Measurements from ENCODE around the gene MYO1F. TPM values are rescaled to one million over a fixed set of nuclear protein-coding genes. Genes with fewer than 3 reads are reported as not detected.

The MYO1F gene
- total RNA-seq, 1 donor from 2014 or later: 0.69 TPM

DNA sequence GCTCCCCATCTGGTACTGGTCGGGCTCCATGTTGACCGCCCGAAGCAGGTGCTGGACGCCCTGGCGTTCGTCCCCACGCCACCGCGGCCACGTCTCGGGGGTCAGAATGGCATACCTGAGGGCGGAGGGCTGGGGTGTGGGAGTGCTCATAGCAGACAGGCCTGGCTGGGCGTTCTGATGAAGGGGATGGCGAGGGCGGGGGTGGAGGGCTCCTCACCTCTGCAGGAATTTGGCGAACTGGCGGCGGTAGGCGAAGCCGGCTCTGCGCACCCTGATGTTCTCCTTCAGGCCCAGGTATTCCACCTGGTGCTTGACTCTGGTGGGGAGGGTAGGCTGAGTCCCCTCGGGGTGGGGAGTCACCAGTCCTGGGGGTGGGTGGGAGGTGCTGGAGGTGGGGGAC lies 41.0 kb downstream of the MYO1F start:
- H3K27ac Mint-ChIP-seq: no peak overlapping the region
- DNase-seq (ENCODE audit: low spot score in 2 of 2, unreplicated experiment in 2 of 2): no peak

DNA sequence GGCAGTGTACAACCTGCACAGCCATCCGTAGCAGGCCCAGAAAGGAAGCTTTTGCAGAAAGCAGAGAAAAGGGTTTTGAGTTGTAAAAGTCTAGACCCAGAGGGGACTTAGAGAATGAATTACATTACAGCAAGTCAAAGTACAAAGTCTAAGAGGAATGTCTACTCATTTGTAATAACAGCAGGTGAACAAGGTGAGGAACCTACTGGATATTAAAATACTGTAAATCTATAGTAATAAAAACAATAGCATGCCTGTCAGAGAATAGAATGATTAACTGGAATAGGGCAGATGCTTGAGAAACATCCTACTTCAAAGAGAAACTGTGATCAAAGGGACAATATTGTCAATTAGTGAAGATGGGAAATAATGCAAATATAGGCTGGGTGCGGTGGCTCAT lies 45.0 kb downstream of the MYO1F start:
- Mint-ChIP-seq H3K27me3 (ENCODE audit: low read depth) (no peaks in the 10 kb centered on the region), H3K36me3 (peaks cover 8% of the 10 kb centered on the region), H3K9me3 (peaks cover 5% of the 10 kb centered on the region), H3K4me1 (peaks cover 8% of the 10 kb centered on the region), H3K4me3 (no peak overlapping the region), H3K27ac (no peak overlapping the region)
- TF ChIP-seq, protein P1, sequence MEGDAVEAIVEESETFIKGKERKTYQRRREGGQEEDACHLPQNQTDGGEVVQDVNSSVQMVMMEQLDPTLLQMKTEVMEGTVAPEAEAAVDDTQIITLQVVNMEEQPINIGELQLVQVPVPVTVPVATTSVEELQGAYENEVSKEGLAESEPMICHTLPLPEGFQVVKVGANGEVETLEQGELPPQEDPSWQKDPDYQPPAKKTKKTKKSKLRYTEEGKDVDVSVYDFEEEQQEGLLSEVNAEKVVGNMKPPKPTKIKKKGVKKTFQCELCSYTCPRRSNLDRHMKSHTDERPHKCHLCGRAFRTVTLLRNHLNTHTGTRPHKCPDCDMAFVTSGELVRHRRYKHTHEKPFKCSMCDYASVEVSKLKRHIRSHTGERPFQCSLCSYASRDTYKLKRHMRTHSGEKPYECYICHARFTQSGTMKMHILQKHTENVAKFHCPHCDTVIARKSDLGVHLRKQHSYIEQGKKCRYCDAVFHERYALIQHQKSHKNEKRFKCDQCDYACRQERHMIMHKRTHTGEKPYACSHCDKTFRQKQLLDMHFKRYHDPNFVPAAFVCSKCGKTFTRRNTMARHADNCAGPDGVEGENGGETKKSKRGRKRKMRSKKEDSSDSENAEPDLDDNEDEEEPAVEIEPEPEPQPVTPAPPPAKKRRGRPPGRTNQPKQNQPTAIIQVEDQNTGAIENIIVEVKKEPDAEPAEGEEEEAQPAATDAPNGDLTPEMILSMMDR (IDR thresholded peaks at IDR 0.05; ENCODE audit: unreplicated experiment): no peak
- no peak for DNase-seq (ENCODE audit: low spot score in 2 of 2, unreplicated experiment in 2 of 2)

More for the DNA sequence above, 41.0 kb downstream of the MYO1F start:
- Mint-ChIP-seq H3K9me3 (no peaks in the 10 kb centered on the region), H3K27me3 (ENCODE audit: low read depth) (no peaks in the 10 kb centered on the region), H3K4me1 (peaks cover 6% of the 10 kb centered on the region), H3K4me3 (no peak overlapping the region), H3K36me3 (peaks cover 2% of the 10 kb centered on the region)
- TF ChIP-seq, protein P1 (IDR thresholded peaks at IDR 0.05; ENCODE audit: unreplicated experiment): no peak

DNA sequence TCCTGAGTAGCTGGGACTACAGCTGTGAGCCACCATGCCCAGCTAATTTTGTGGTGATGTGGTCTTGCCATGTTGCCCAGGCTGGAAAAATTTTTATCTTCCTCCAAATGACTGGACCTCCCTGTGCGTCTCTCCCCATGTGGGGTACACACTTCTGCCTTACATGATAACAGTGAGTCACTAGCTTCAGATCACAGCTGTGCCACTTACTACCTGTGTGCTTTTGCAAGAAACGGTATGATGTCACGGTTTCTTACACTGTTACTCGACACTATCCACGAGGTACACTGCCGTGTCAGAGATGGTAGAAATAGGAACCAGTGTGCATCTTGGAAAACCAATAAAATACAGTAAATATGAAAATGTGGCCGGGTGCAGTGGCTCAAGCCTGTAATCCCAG lies 45.8 kb downstream of the MYO1F start:
- Mint-ChIP-seq H3K4me1 (peaks cover 14% of the 10 kb centered on the region), H3K9me3 (peaks cover 5% of the 10 kb centered on the region), H3K4me3 (no peak overlapping the region), H3K36me3 (peaks cover 10% of the 10 kb centered on the region), H3K27ac (no peak overlapping the region), H3K27me3 (ENCODE audit: low read depth) (no peaks in the 10 kb centered on the region)
- TF ChIP-seq, protein P1 (IDR thresholded peaks at IDR 0.05; ENCODE audit: unreplicated experiment): no peak
- no peak for DNase-seq (ENCODE audit: low spot score in 2 of 2, unreplicated experiment in 2 of 2)

DNA sequence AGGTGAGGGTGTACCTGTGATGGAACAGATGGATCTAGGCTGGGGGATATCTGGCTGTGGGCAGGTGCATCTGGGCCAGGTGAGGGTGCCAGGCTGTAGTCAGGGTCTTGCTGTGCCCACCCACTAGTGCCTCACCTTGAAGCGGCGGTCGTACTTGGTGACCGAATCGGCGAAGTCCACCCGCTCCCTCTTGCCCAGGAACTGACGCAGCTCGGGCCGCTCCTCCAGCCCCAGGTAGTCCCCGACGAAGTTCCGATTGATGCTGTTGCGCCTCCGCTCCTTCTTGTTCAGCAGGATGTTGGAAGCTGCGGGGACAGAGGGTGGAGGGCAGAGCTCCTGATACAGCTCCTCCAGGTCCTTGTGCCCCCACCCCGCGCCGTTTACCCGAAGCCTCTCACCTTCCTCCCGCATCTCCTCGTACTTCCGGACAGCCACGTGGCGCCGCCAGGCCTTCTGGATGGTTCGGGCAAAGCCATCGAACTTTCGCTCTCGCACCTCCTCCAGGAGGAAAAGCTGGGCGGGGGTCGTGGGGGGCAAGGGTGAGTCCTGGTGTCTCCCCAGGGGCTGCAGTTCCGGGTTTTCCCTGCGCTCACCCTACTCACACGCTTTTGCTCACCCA lies 47.1 kb downstream of the MYO1F start:
- peaks cover 10% of the 10 kb centered on the region for H3K36me3 Mint-ChIP-seq
- no peak overlapping the region for H3K4me3 Mint-ChIP-seq
- H3K27me3 Mint-ChIP-seq (ENCODE audit: low read depth): no peaks in the 10 kb centered on the region
- H3K27ac Mint-ChIP-seq: no peak overlapping the region
- TF ChIP-seq, protein P1 (IDR thresholded peaks at IDR 0.05; ENCODE audit: unreplicated experiment): no peak
- H3K4me1 Mint-ChIP-seq: peaks cover 14% of the 10 kb centered on the region
- H3K9me3 Mint-ChIP-seq: peaks cover 5% of the 10 kb centered on the region
- no peak for DNase-seq (ENCODE audit: low spot score in 2 of 2, unreplicated experiment in 2 of 2)

DNA sequence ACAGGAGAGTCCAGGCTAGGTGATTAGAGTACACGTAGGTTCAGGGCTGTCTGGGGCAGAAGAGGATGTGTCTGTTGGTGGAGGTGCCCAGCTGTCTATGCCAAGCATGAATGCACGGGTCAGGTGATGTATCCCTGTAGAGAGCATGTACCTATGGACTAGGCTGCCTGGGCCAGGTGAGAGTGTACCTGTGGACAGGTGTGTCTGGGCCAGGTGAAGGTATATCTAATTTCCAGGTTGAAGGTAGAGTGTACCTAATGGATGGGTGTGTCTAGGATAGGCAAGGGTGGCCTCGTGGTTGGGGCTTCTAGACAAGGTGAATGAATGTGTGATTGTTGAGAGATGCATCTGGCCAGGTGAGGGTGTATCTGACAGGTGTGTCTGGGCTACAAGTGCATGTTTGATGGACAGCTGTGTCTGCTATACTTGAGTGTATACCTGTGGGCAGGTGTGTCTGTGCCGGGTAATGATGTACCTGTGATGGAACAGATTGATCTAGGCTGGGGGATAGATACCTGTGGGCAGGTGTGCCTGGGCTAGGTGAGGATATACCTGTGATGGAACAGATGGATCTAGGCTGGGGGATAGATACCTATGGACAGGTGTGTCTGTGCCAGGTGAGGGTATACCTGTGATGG lies 47.8 kb downstream of the MYO1F start:
- Mint-ChIP-seq H3K9me3 (peaks cover 5% of the 10 kb centered on the region), H3K36me3 (peaks cover 10% of the 10 kb centered on the region), H3K27ac (no peak overlapping the region), H3K27me3 (ENCODE audit: low read depth) (no peaks in the 10 kb centered on the region), H3K4me3 (no peak overlapping the region), H3K4me1 (peaks cover 14% of the 10 kb centered on the region)
- TF ChIP-seq, protein P1 (IDR thresholded peaks at IDR 0.05; ENCODE audit: unreplicated experiment): no peak
- no peak for DNase-seq (ENCODE audit: low spot score in 2 of 2, unreplicated experiment in 2 of 2)

Measured in mesothelial cell of epicardium (in vitro differentiated cells).